ENCODE measurements around the gene HIF3A.

HIF3A gene

GRCh38 chr19:46299695-46300094 lies 2.9 kb downstream of the HIF3A start:
- no peak overlapping the region for H3K4me3 ChIP-seq (ENCODE audit: low read depth, low read length)
- no peak for TF ChIP-seq CTCF (IDR thresholded peaks at IDR 0.05; ENCODE audit: insufficient read depth, low read length, missing control alignments)
- no peak for DNase-seq (ENCODE audit: low read depth, low spot score)
- ChIA-PET CTCF (interaction anchor here (0.8 to 2.3 kb wide), 7 partner anchors 10 to 220 kb away, joined by 3 to 16 read pairs (median 3); no protein-coding TSS in a partner anchor), POLR2A (no interaction called here)

- POLR2A ChIA-PET, result no interaction called here
- DNase-seq (ENCODE audit: low read depth, low spot score), result no peak
- CTCF ChIA-PET, result interaction anchor here (1.6 kb wide), 1 partner anchor 22 kb away, joined by 8 read pairs; no protein-coding TSS in a partner anchor
- no peak overlapping the region for H3K4me3 ChIP-seq (ENCODE audit: low read depth, low read length)
- no peak for TF ChIP-seq CTCF (IDR thresholded peaks at IDR 0.05; ENCODE audit: insufficient read depth, low read length, missing control alignments)
These were observed 6.5 kb downstream of the HIF3A start for GRCh38 chr19:46303322-46303690.

GRCh38 chr19:46303691-46304397 lies 7.0 kb downstream of the HIF3A start:
- CTCF ChIA-PET, result interaction anchor here (1.6 kb wide), 1 partner anchor 23 kb away, joined by 8 read pairs; no protein-coding TSS in a partner anchor
- POLR2A ChIA-PET, result no interaction called here
- no peak for TF ChIP-seq CTCF (IDR thresholded peaks at IDR 0.05; ENCODE audit: insufficient read depth, low read length, missing control alignments)
- H3K4me3 ChIP-seq (ENCODE audit: low read depth, low read length), result no peak overlapping the region
- no peak for DNase-seq (ENCODE audit: low read depth, low spot score)

- CTCF ChIA-PET, result interaction anchor here (1.3 kb wide), 1 partner anchor 10 kb away, joined by 3 read pairs; no protein-coding TSS in a partner anchor
- DNase-seq (ENCODE audit: low read depth, low spot score), result no peak
- POLR2A ChIA-PET, result no interaction called here
- no peak for TF ChIP-seq CTCF (IDR thresholded peaks at IDR 0.05; ENCODE audit: insufficient read depth, low read length, missing control alignments)
- no peak overlapping the region for H3K4me3 ChIP-seq (ENCODE audit: low read depth, low read length)
These were observed 9.7 kb downstream of the HIF3A start for GRCh38 chr19:46306501-46306900.

- ChIA-PET CTCF (interaction anchor here (1.2 kb wide), 1 partner anchor 39 kb away, joined by 5 read pairs; no protein-coding TSS in a partner anchor), POLR2A (no interaction called here)
- H3K4me3 ChIP-seq (ENCODE audit: low read depth, low read length), result no peak overlapping the region
- no peak for DNase-seq (ENCODE audit: low read depth, low spot score)
- TF ChIP-seq CTCF (IDR thresholded peaks at IDR 0.05; ENCODE audit: insufficient read depth, low read length, missing control alignments), result no peak
These were observed 11.7 kb downstream of the HIF3A start for GRCh38 chr19:46308510-46308909.

- no peak for TF ChIP-seq CTCF (IDR thresholded peaks at IDR 0.05; ENCODE audit: insufficient read depth, low read length, missing control alignments)
- ChIA-PET CTCF (interaction anchor here (1.2 kb wide), 1 partner anchor 39 kb away, joined by 5 read pairs; no protein-coding TSS in a partner anchor), POLR2A (no interaction called here)
- DNase-seq (ENCODE audit: low read depth, low spot score), result no peak
- H3K4me3 ChIP-seq (ENCODE audit: low read depth, low read length), result no peak overlapping the region
These were observed 12.2 kb downstream of the HIF3A start for GRCh38 chr19:46309056-46309455.

Data from AG04449 (cell line).